PC-9 (cell line): Measurements from ENCODE around the gene FOXF2. TPM values are rescaled to one million over a fixed set of nuclear protein-coding genes. Genes with fewer than 3 reads are reported as not detected.

ENCODE experiments used
- BruUV-seq: library from RNA; stranded (reverse); fragments of 400-500 nt; replicated peaks from 2 replicates; lab custom pipeline; 2021; lab: Mats Ljungman, UMichigan
- CTCF ChIA-PET: fragments of 300-600 bp; sonication (Branson Sonifier 250); formaldehyde crosslinking; loops from one replicate; lab custom pipeline; 2022; ENCODE audit warnings: antibody characterized with exemption; lab: Charles Lee
- POLR2A ChIA-PET: fragments of 300-600 bp; sonication (Branson Sonifier 250); formaldehyde crosslinking; loops from one replicate; lab custom pipeline; 2022; ENCODE audit warnings: antibody characterized with exemption; ENCODE audit not compliant: unreplicated experiment; lab: Charles Lee
- DNase-seq, 2 experiments: peaks; one replicate each; pipeline versions ENCODE4 v3.0.0 to v3.0.0-alpha.2; 2015 to 2022; ENCODE audit warnings: mixed read lengths in 1 of 2
- H2AFZ ChIP-seq: fragments of 200-600 bp; sonication (generic); 2 replicates; pipeline ENCODE4 v1.8.1; 2017; ENCODE audit warnings: antibody characterized with exemption
- H3F3A ChIP-seq: fragments of 200-600 bp; sonication (generic); 2 replicates; pipeline ENCODE4 v1.8.1; 2017; ENCODE audit warnings: antibody characterized with exemption, mild to moderate bottlenecking, low read depth; ENCODE audit not compliant: insufficient read depth
- H3K27ac ChIP-seq: fragments of 200-600 bp; sonication (generic); 2 replicates; pipeline ENCODE4 v1.6.1; 2016; ENCODE audit warnings: mixed run types
- H3K27me3 ChIP-seq: fragments of 200-600 bp; sonication (generic); 2 replicates; pipeline ENCODE4 v1.6.1; 2016; ENCODE audit warnings: low read depth, mixed run types; ENCODE audit not compliant: insufficient read depth
- H3K36me3 ChIP-seq: fragments of 200-600 bp; sonication (generic); 2 replicates; pipeline ENCODE4 v1.6.1; 2016; ENCODE audit warnings: low read depth, mixed run types
- H3K4me1 ChIP-seq: fragments of 200-600 bp; sonication (generic); replicated peaks from 2 replicates; pipeline ENCODE4 v1.6.1; 2016; ENCODE audit warnings: mixed run types; ENCODE audit not compliant: insufficient read depth
- H3K4me2 ChIP-seq: fragments of 200-600 bp; sonication (generic); 2 replicates; pipeline ENCODE4 v1.6.1; 2017; ENCODE audit warnings: mixed run types
- H3K4me3 ChIP-seq: fragments of 200-600 bp; sonication (generic); 2 replicates; pipeline ENCODE4 v1.6.1; 2016; ENCODE audit warnings: mixed run types
- H3K79me2 ChIP-seq: fragments of 200-600 bp; sonication (generic); 2 replicates; pipeline ENCODE4 v1.6.1; 2017; ENCODE audit warnings: low read depth, mixed run types
- H3K9me2 ChIP-seq: fragments of 200-600 bp; sonication (generic); 2 replicates; pipeline ENCODE4 v1.8.1; 2017; ENCODE audit warnings: mild to moderate bottlenecking; ENCODE audit not compliant: insufficient read depth
- H3K9me3 ChIP-seq: fragments of 200-600 bp; sonication (generic); 2 replicates; pipeline ENCODE4 v1.8.1; 2016; ENCODE audit warnings: low read depth; ENCODE audit not compliant: insufficient read depth
- H4K20me1 ChIP-seq: fragments of 200-600 bp; sonication (generic); 2 replicates; pipeline ENCODE4 v1.8.1; 2017; ENCODE audit not compliant: insufficient read depth
- CTCF ChIP-seq: fragments of 200-600 bp; sonication (generic); conservative IDR thresholded peaks from 2 replicates; pipeline ENCODE4 v1.6.1; 2017; ENCODE audit warnings: mixed run types, antibody characterized with exemption, mild to moderate bottlenecking, moderate library complexity
- EZH2 ChIP-seq: fragments of 200-600 bp; sonication (generic); IDR thresholded peaks from 2 replicates; pipeline ENCODE4 v1.8.0; 2017; ENCODE audit warnings: antibody characterized with exemption, low read depth
- intact Hi-C: fragments of 100-400 bp; cut with micrococcal nuclease; formaldehyde crosslinking; loops from one replicate; pipeline ENCODE4 v1.10.0; 2022; ENCODE audit not compliant: unreplicated experiment
- total RNA-seq: library from RNA; stranded (reverse); gene quantifications from 2 replicates; pipeline ENCODE4 v1.2.3, GENCODE V29; 2021

Gene FOXF2
- total RNA-seq, 1 experiment from 2014 or later: not detected

DNA sequence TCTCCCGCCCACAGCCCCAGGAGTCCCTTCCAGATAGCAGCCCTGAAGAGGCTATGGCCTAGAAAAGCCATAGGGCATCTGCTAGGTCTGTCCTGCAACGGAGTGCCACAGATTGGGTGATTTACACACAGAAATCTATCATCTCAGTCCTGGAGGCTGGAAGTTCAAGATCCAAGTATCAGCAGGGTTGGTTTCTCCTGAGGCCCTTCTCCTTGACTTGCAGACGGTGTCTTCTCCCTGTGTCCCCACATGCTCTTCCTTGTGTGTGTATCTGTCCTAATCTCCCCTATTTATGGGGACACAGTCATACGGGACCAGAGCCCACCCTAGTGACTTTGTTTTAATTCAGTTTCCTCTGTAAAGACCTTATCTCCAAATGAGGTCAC is 15.3 kb downstream of the FOXF2 start:
- Histone ChIP-seq H3K36me3 (no peaks in the 10 kb centered on the region), H3K9me3 (no peaks in the 10 kb centered on the region), H3K9me2 (no peaks in the 10 kb centered on the region), H3F3A (no peaks in the 10 kb centered on the region), H4K20me1 (no peaks in the 10 kb centered on the region), H3K27ac (no peak overlapping the region), H3K4me1 (no peaks in the 10 kb centered on the region), H3K4me3 (no peak overlapping the region), H3K27me3 (no peaks in the 10 kb centered on the region), H3K4me2 (no peak overlapping the region), H2AFZ (no peak overlapping the region), H3K79me2 (no peaks in the 10 kb centered on the region)
- intact Hi-C loops: no loop called here
- no TSS peak for BruUV-seq
- ChIA-PET POLR2A (no interaction called here), CTCF (no interaction called here)
- no peak for DNase-seq
- no peak for TF ChIP-seq EZH2
- TF ChIP-seq CTCF: no peak

DNA sequence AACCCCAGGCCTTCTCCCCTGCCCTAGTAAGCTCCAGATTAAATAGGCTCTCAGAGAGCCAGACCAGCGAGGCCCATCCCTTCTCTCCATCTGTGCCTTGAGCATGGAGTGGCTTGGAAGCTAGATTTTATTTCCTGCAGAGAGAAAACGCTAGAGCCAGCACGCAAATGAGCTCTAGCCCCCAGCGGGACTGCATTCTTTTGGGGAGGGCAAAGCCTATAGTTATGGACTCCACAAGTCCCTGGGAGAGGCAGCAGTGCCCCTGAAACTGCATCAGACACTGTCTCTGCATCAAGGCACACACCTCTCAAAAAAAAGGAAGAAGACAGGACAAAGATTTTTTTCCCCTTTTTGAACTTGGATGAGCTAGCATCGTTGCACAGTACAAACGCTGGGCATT is 15.8 kb downstream of the FOXF2 start:
- Histone ChIP-seq H3K27ac (no peak overlapping the region), H3K9me2 (no peaks in the 10 kb centered on the region), H2AFZ (no peak overlapping the region), H3K4me1 (no peaks in the 10 kb centered on the region), H3K4me3 (no peak overlapping the region), H3K36me3 (no peaks in the 10 kb centered on the region), H3K4me2 (no peak overlapping the region), H3F3A (no peaks in the 10 kb centered on the region), H3K9me3 (no peaks in the 10 kb centered on the region), H3K27me3 (no peaks in the 10 kb centered on the region), H4K20me1 (no peaks in the 10 kb centered on the region), H3K79me2 (no peaks in the 10 kb centered on the region)
- intact Hi-C loops: no loop called here
- BruUV-seq: no TSS peak
- DNase-seq: no peak
- POLR2A ChIA-PET: no interaction called here
- no peak for TF ChIP-seq CTCF
- CTCF ChIA-PET: no interaction called here

GRCh38 chr6:1406306-1407072 is 17.1 kb downstream of the FOXF2 start:
- Histone ChIP-seq H3K4me2 (no peak overlapping the region), H3K27ac (no peak overlapping the region), H3K9me2 (no peaks in the 10 kb centered on the region), H3K4me1 (no peaks in the 10 kb centered on the region), H3K9me3 (no peaks in the 10 kb centered on the region), H3K27me3 (no peaks in the 10 kb centered on the region), H3F3A (no peaks in the 10 kb centered on the region), H3K4me3 (no peak overlapping the region), H4K20me1 (no peaks in the 10 kb centered on the region), H2AFZ (no peak overlapping the region), H3K79me2 (no peaks in the 10 kb centered on the region), H3K36me3 (no peaks in the 10 kb centered on the region)
- no peak for DNase-seq
- ChIA-PET CTCF (no interaction called here), POLR2A (no interaction called here)
- BruUV-seq: no TSS peak
- TF ChIP-seq CTCF (no peak), EZH2 (no peak)
- intact Hi-C loops: no loop called here
